Measurements from ENCODE around the gene SRSF3.
"Not testable (repeated sequence)": the region's sequence is repeated elsewhere in the genome, so short reads cannot be mapped to it uniquely, and the experiment has no call there.

SRSF3 gene

GRCh38 chr6:36574679-36575078 lies 19.5 kb upstream of the SRSF3 start:
- in situ Hi-C loops (cut with HindIII; ENCODE audit: low sequenced_read_pairs) = no loop called here

DNA sequence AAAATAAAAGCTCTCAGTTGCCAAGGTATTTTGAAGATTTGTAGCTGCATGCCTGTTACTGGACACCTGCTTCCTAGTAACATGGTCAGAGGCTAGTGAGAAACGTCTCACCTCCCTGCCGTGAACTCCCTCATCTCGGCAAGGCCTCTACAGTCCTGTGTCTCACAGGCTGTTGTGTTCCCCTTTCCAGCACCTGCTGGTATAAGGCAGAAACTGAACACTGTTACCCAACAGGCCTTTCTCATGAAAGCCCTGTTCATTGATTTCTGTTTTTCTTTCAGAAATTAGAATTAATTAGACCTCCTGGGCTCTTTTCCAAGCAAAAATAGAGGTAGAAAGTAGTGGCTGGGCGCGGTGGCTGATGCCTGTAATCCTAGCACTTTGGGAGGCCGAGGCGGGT lies 17.6 kb upstream of the SRSF3 start:
- in situ Hi-C loops (cut with HindIII; ENCODE audit: low sequenced_read_pairs) = no loop called here

- in situ Hi-C loops (cut with HindIII; ENCODE audit: low sequenced_read_pairs) = no loop called here
Measured at GRCh38 chr6:36577301-36577700, 16.9 kb upstream of the SRSF3 start.

DNA sequence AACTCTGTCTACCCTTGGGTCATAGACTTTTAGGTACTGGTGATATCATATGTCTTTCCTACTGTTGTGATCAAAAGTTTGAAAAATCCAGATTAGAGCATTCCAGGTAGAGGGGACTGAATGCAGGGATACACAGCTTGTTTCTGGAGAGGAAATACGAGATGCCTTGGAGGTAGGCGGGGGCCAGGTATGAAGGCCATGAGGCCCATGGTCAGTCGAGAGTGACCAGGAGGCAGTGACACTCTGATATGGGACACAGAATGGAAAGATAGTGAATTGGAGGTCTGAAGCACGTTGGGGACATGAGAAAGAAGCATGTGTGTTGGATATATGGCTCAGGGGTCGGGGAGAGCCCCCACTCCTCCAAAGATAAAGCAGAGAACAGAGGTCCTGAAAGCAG lies 16.1 kb upstream of the SRSF3 start:
- in situ Hi-C loops (cut with HindIII; ENCODE audit: low sequenced_read_pairs) = no loop called here

DNA sequence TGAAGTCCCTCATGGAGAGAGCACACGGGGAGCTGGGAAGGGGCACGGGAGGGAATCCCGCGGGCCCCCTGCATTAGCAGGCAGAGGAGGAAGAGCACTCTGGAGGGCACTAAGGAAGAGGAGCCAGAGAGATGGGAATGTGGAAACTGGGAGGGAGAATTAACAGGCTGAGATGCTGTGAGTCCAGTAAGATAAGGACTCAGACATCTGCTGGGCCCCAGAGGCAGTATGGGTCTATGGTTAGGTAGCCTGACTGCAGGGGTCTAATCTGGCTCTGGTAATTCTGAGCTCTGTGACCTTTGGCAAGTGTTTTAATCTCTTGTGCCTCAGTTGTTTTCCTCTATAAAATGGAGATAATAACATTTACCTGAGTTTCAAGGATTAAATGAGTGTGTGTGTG lies 15.7 kb upstream of the SRSF3 start:
- in situ Hi-C loops (cut with HindIII; ENCODE audit: low sequenced_read_pairs) = no loop called here

DNA sequence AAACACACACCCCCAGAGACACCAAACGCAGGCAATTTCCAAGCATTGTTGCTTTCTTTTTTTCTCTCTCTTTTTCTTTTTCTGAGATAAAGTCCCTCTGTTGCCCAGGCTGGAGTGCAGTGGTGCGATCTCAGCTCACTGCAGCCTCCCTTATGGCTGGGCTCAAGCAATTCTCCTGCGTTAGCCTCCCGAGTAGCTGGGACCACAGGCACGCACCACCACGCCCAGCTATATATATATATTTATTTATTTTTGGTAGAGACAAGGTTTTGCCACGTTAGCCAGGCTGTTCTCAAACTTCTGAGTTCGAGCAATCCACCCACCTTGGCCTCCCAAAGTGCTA lies 14.0 kb upstream of the SRSF3 start:
- in situ Hi-C loops (cut with HindIII; ENCODE audit: low sequenced_read_pairs) = no loop called here

GRCh38 chr6:36581716-36582115 lies 12.4 kb upstream of the SRSF3 start:
- in situ Hi-C loops (cut with HindIII; ENCODE audit: low sequenced_read_pairs) = no loop called here

DNA sequence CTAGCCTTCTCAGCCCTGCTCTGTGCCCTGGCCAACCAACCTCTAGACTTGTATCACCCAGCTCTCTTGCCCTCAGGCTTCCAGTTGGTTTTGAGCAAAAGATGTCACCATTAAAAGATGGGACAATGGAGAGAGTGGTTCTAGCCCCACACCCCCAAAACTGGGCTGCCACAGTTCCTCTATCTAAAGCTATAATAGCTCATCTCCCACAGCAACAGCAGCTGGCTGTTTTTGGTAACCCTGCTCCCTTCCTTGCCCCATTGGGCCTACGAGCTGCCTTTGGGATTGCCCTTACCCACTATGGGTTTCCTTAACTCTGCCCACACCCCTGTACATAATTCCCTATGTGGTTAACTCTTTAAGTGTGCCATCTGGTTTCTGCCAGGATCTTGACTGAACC lies 7.6 kb upstream of the SRSF3 start:
- in situ Hi-C loops (cut with HindIII; ENCODE audit: low sequenced_read_pairs) = no loop called here

- in situ Hi-C loops (cut with HindIII; ENCODE audit: low sequenced_read_pairs) = not testable (repeated sequence)
Measured at GRCh38 chr6:36589025-36589400, 5.1 kb upstream of the SRSF3 start.

DNA sequence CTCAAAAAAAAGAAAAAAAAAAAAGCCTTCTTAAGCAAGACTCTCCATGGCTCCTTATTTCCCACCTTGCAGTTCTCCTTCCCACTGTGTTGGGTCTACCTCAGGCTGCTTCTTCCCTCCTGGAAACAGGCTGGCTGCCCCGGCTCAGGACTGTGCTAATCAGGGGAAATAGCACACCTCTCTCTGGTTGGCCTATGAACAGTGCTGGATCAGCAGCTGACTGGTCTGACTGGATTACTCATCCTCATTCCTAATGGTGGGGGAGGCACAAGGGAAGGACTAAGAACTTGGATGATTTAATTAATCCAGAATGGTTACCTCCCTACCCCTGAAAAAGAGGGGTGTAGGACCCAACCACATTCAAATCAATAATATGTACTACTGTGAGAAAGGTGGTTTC lies 3.9 kb upstream of the SRSF3 start:
- in situ Hi-C loops (cut with HindIII; ENCODE audit: low sequenced_read_pairs) = loop anchor here (10.0 kb wide), 1 partner anchor 165 kb away; no protein-coding TSS in a partner anchor

- in situ Hi-C loops (cut with HindIII; ENCODE audit: low sequenced_read_pairs) = loop anchor here (10.0 kb wide), 1 partner anchor 163 kb away; no protein-coding TSS in a partner anchor
Measured at GRCh38 chr6:36592221-36592655, 1.9 kb upstream of the SRSF3 start.

GRCh38 chr6:36593569-36594028 lies 563 bp upstream of the SRSF3 start:
- in situ Hi-C loops (cut with HindIII; ENCODE audit: low sequenced_read_pairs) = loop anchor here (10.0 kb wide), 1 partner anchor 161 kb away; no protein-coding TSS in a partner anchor

GRCh38 chr6:36594816-36595643 lies 868 bp downstream of the SRSF3 start:
- in situ Hi-C loops (cut with HindIII; ENCODE audit: low sequenced_read_pairs) = loop anchor here (10.0 kb wide), 1 partner anchor 160 kb away; no protein-coding TSS in a partner anchor

GRCh38 chr6:36596356-36596755 lies 2.2 kb downstream of the SRSF3 start:
- in situ Hi-C loops (cut with HindIII; ENCODE audit: low sequenced_read_pairs) = loop anchor here (10.0 kb wide), 1 partner anchor 158 kb away; no protein-coding TSS in a partner anchor

DNA sequence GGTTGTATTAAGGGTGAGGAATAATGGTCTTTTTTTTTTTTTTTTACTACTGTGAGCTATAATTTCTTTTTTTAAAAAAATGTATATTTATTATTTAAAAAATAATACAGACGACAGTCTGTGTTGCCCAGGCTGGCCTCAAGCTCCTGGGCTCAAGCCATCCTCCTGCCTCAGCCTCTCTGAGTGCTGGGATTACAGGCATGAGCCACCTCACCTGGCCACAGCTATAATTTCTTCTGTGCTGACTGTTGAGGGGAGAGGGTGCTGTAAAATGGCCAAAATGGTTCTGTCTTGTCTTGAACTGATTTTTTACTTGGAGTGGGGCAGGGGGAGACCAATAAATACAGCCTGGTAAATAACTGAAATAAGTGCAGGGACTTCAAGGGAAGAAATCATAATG lies 3.6 kb downstream of the SRSF3 start:
- in situ Hi-C loops (cut with HindIII; ENCODE audit: low sequenced_read_pairs) = loop anchor here (10.0 kb wide), 1 partner anchor 157 kb away; no protein-coding TSS in a partner anchor

- in situ Hi-C loops (cut with HindIII; ENCODE audit: low sequenced_read_pairs) = loop anchor here (10.0 kb wide), 1 partner anchor 156 kb away; no protein-coding TSS in a partner anchor
Measured at GRCh38 chr6:36598326-36598725, 4.2 kb downstream of the SRSF3 start.

DNA sequence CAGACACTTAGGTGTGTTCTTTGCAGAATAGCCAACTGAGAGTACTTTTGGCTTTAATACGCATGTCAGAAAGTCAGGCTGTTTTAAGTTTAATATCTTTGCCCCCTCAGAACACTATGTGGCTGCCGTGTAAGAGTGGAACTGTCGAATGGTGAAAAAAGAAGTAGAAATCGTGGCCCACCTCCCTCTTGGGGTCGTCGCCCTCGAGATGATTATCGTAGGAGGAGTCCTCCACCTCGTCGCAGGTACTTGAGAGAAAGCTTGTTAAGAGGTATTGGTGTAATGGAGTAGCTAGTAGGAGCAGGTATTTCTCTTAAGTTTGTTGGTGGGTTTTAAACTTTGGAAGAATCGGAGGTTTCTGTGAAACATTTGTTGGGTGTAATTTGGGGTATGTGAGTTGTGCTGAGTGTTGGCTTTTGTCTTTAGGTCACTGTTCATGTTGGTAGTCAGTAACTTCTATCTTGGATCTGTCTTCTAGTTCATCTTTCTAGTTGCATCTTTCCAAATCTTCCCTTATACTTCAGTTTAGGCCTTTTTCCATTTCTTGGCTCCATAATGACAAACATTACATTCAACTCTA lies 4.7 kb downstream of the SRSF3 start:
- in situ Hi-C loops (cut with HindIII; ENCODE audit: low sequenced_read_pairs) = loop anchor here (10.0 kb wide), 1 partner anchor 156 kb away; no protein-coding TSS in a partner anchor

- in situ Hi-C loops (cut with HindIII; ENCODE audit: low sequenced_read_pairs) = loop anchor here (10.0 kb wide), 1 partner anchor 155 kb away; no protein-coding TSS in a partner anchor
Measured at GRCh38 chr6:36599791-36600209, 5.6 kb downstream of the SRSF3 start.

DNA sequence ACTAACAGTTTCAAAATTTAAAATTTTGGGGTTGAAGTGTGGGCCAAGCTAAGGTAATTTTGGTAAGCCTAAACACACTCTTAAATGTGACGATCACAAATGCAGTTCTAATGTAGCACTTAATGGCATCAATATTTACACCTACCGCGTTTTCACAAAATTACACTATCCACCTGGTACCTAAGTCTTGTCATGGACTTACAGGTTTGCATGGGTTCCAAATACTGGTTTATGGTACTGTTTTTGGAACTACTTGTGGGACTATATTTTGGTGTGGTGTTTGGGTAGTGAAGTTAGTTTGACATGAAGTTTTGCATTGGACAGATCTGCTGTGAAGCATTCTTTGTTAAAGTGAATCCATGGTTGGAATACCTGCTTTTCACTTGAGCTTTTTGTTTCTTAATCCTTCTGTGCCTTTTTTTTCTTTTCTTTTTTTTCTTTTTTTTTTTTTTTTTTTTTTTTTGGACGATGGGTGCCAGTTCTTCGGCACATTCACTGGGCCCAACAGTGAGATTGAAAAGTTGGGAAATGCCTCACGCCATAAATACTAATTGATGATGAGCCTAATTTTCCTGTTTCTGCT lies 6.5 kb downstream of the SRSF3 start:
- in situ Hi-C loops (cut with HindIII; ENCODE audit: low sequenced_read_pairs) = no loop called here

DNA sequence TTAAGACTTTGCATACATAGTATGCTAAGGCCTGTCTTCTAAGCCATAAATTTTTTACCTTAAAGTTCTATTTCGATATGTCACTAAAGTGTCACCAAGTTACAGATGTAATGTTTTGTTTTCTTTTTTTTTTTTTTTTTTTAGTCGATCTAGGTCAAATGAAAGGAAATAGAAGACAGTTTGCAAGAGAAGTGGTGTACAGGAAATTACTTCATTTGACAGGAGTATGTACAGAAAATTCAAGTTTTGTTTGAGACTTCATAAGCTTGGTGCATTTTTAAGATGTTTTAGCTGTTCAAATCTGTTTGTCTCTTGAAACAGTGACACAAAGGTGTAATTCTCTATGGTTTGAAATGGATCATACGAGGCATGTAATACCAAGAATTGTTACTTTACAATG lies 7.7 kb downstream of the SRSF3 start:
- in situ Hi-C loops (cut with HindIII; ENCODE audit: low sequenced_read_pairs) = not testable (repeated sequence)

Data from endothelial cell of hepatic sinusoid (primary cell).